ENCODE data around the gene OR11A1. TPM values are rescaled to one million over a fixed set of nuclear protein-coding genes. Genes with fewer than 3 reads are reported as not detected.

OR11A1 gene
- total RNA-seq, 5 donors from 2014 or later (not counting 1 experiment from before 2014, with no cell fraction given) = not detected

DNA sequence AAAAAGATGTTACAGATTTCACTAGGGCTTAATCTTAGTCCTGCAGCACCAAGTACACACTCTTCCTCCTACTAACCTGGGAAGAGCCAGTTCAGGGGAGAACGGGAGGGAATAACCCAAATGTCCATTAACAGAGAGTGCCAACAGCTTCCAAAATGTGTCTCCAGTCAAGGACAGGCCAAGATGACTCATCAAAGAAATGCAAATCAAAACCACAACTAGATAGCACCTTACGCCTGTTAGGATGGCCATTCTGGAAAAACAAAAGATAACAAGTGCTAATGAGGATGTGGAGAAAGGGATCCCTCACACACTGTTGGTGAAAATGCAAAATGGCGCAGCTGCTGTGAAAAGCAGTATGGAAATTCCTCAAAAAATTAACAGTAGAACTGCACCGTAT lies 34.7 kb upstream of the OR11A1 start:
- Mint-ChIP-seq H3K27ac (no peak overlapping the region), H3K4me1 (no peaks in the 10 kb centered on the region), H3K4me3 (no peak overlapping the region), H3K36me3 (no peaks in the 10 kb centered on the region), H3K27me3 (peaks cover 19 to 39% of the 10 kb centered on the region in 2 donors), H3K9me3 (no peaks in the 10 kb centered on the region)
- ATAC-seq (replicated peaks in 1 of 4) (no peak), DNase-seq (no peak)
- H3K9me3 ChIP-seq = no peaks in the 10 kb centered on the region
- POLR2A ChIA-PET = no interaction called here
- 86% methylated on average over 1 of the region's 4 CpGs for WGBS (ENCODE audit: insufficient coverage)
- H3K4me1 ChIP-seq (ENCODE audit: control insufficient read depth in 1 of 2, extremely low read depth in 1 of 2, insufficient read depth in 2 of 2, low read length in 2 of 2) = no peaks in the 10 kb centered on the region
- no peak overlapping the region for H3K4me3 ChIP-seq (ENCODE audit: control insufficient read depth in 1 of 2, extremely low read depth in 1 of 2, low read length in 1 of 2)
- no peaks in the 10 kb centered on the region for H3K36me3 ChIP-seq (ENCODE audit: control insufficient read depth in 2 of 2, extremely low read depth in 1 of 2, insufficient read depth in 1 of 2, low read length in 1 of 2)
- CTCF ChIA-PET = no interaction called here
- no peak overlapping the region for H3K27ac ChIP-seq (ENCODE audit: low read length)
- H3K27me3 ChIP-seq (replicated peaks in 1 of 2; ENCODE audit: control insufficient read depth in 2 of 2, extremely low read depth in 1 of 2, insufficient read depth in 2 of 2, low read length in 1 of 2) = peaks cover 0 to 26% of the 10 kb centered on the region in 2 experiments

DNA sequence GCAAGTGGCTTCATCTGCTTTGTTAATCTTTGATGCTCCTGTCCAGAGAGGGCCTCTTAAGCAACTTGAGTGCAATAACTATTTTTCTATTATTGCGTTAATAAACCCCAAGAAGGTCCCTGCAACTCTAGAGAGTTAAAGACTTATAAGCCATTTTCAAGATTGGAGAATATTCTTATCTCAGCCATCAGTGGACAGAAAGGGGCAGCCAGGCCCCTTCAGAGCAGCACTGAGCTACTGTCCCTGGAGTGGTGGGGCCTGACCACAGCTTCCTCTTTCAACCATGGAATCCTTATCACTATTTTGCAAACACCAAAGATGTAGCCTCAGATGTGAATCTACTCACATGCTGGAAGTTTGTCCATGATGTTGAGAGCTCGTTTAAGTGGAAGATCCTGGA lies 33.7 kb upstream of the OR11A1 start:
- no peak overlapping the region for H3K27ac Mint-ChIP-seq
- H3K27me3 Mint-ChIP-seq = peaks cover 24 to 42% of the 10 kb centered on the region in 2 donors
- H3K36me3 ChIP-seq (ENCODE audit: control insufficient read depth in 2 of 2, extremely low read depth in 1 of 2, insufficient read depth in 1 of 2, low read length in 1 of 2) = no peaks in the 10 kb centered on the region
- no peaks in the 10 kb centered on the region for H3K9me3 ChIP-seq
- H3K4me1 ChIP-seq (ENCODE audit: control insufficient read depth in 1 of 2, extremely low read depth in 1 of 2, insufficient read depth in 2 of 2, low read length in 2 of 2) = no peaks in the 10 kb centered on the region
- ATAC-seq (replicated peaks in 1 of 4) (no peak), DNase-seq (peak in 2 of 35 experiments; percentile 2 to 7)
- no peak overlapping the region for H3K4me3 ChIP-seq (ENCODE audit: control insufficient read depth in 1 of 2, extremely low read depth in 1 of 2, low read length in 1 of 2)
- peaks cover 0 to 26% of the 10 kb centered on the region in 2 experiments for H3K27me3 ChIP-seq (replicated peaks in 1 of 2; ENCODE audit: control insufficient read depth in 2 of 2, extremely low read depth in 1 of 2, insufficient read depth in 2 of 2, low read length in 1 of 2)
- POLR2A ChIA-PET = interaction anchor here in 1 of 2 donors (0.6 kb wide), 1 partner anchor 1492 kb away, joined by 4 read pairs; no protein-coding TSS in a partner anchor
- no peaks in the 10 kb centered on the region for H3K4me1 Mint-ChIP-seq
- no peak overlapping the region for H3K27ac ChIP-seq (ENCODE audit: low read length)
- no CpG with 5 or more reads among the region's 2 CpGs for WGBS (ENCODE audit: insufficient coverage)
- no peak overlapping the region for H3K4me3 Mint-ChIP-seq
- CTCF ChIA-PET = no interaction called here
- no peaks in the 10 kb centered on the region for H3K9me3 Mint-ChIP-seq
- no peaks in the 10 kb centered on the region for H3K36me3 Mint-ChIP-seq

DNA sequence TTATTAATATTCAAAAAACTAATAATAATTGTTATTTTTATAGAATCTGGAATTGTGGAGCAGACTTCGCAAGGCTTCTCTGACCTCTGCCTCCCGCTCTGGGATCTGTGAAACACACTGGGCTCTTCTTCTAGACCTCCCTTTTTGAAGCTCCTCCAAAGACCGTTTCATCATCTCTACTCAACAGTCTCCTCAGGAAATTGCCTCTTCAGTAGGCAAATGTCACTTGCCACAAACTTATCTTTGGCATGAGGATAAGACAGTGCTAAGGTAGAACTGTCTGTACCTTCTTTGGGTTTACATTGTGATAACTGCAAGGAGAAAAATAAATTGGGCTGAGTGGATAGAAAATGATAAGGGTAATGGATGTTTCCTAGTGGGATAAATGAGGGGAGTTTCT lies 33.2 kb upstream of the OR11A1 start:
- peaks cover 0 to 26% of the 10 kb centered on the region in 2 experiments for H3K27me3 ChIP-seq (replicated peaks in 1 of 2; ENCODE audit: control insufficient read depth in 2 of 2, extremely low read depth in 1 of 2, insufficient read depth in 2 of 2, low read length in 1 of 2)
- POLR2A ChIA-PET = no interaction called here
- no peak overlapping the region for H3K27ac ChIP-seq (ENCODE audit: low read length)
- H3K4me1 ChIP-seq (ENCODE audit: control insufficient read depth in 1 of 2, extremely low read depth in 1 of 2, insufficient read depth in 2 of 2, low read length in 2 of 2) = no peaks in the 10 kb centered on the region
- no peaks in the 10 kb centered on the region for H3K36me3 ChIP-seq (ENCODE audit: control insufficient read depth in 2 of 2, extremely low read depth in 1 of 2, insufficient read depth in 1 of 2, low read length in 1 of 2)
- Mint-ChIP-seq H3K27ac (no peak overlapping the region), H3K4me3 (no peak overlapping the region), H3K27me3 (peaks cover 22 to 40% of the 10 kb centered on the region in 2 donors), H3K9me3 (no peaks in the 10 kb centered on the region), H3K4me1 (no peaks in the 10 kb centered on the region), H3K36me3 (no peaks in the 10 kb centered on the region)
- H3K4me3 ChIP-seq (ENCODE audit: control insufficient read depth in 1 of 2, extremely low read depth in 1 of 2, low read length in 1 of 2) = no peak overlapping the region
- WGBS (ENCODE audit: insufficient coverage) = no CpG with 5 or more reads among the region's 3 CpGs
- CTCF ChIA-PET = no interaction called here
- ATAC-seq (replicated peaks in 1 of 4) (no peak), DNase-seq (no peak)
- H3K9me3 ChIP-seq = no peaks in the 10 kb centered on the region

DNA sequence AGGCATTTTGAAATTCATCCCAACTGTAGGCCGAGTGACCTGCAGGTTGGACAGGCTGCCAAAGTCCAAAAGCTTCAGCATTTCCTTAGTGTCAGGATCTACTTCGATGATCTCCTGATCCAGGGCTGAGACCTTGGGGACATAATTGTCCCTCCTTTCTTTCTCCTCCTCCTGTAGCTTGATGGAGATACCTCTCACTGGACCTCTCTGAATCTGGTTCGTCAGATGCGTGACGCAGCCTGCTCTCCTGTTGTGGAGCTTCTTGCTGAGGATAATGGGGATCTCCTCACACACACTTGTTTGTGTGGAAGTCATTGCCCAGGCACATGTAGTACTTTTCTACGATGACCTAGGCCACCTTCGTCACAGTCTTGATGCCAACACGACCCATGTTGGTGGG lies 32.4 kb upstream of the OR11A1 start:
- Histone ChIP-seq H3K36me3 (ENCODE audit: control insufficient read depth in 2 of 2, extremely low read depth in 1 of 2, insufficient read depth in 1 of 2, low read length in 1 of 2) (no peaks in the 10 kb centered on the region), H3K4me1 (ENCODE audit: control insufficient read depth in 1 of 2, extremely low read depth in 1 of 2, insufficient read depth in 2 of 2, low read length in 2 of 2) (no peaks in the 10 kb centered on the region), H3K27ac (ENCODE audit: low read length) (no peak overlapping the region), H3K27me3 (replicated peaks in 1 of 2; ENCODE audit: control insufficient read depth in 2 of 2, extremely low read depth in 1 of 2, insufficient read depth in 2 of 2, low read length in 1 of 2) (peaks cover 0 to 26% of the 10 kb centered on the region in 2 experiments), H3K4me3 (ENCODE audit: control insufficient read depth in 1 of 2, extremely low read depth in 1 of 2, low read length in 1 of 2) (no peak overlapping the region), H3K9me3 (no peaks in the 10 kb centered on the region)
- DNase-seq (no peak), ATAC-seq (replicated peaks in 1 of 4) (no peak)
- peaks cover 18 to 35% of the 10 kb centered on the region in 2 donors for H3K27me3 Mint-ChIP-seq
- WGBS (ENCODE audit: insufficient coverage) = 83% methylated on average over 2 of the region's 8 CpGs
- POLR2A ChIA-PET = no interaction called here
- H3K4me3 Mint-ChIP-seq = no peak overlapping the region
- no peaks in the 10 kb centered on the region for H3K36me3 Mint-ChIP-seq
- H3K9me3 Mint-ChIP-seq = no peaks in the 10 kb centered on the region
- H3K4me1 Mint-ChIP-seq = no peaks in the 10 kb centered on the region
- H3K27ac Mint-ChIP-seq = no peak overlapping the region
- CTCF ChIA-PET = no interaction called here

DNA sequence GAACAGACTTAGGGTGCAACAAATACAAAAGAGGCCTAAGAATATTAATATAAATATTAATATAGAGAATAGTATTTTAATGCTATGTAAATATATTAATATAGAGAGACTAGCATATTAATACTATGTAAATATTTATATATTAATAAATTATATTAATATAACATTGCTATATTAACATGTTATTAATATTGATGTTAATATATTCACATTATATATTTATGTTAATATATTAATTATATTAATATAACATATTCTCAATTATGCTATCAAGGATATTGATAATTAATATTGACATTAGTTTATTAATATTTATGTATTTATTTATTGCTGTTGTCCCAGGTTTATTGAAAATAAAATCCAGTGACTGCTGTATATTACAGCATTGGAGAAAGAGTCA lies 32.0 kb upstream of the OR11A1 start:
- no peaks in the 10 kb centered on the region for H3K36me3 Mint-ChIP-seq
- H3K36me3 ChIP-seq (ENCODE audit: control insufficient read depth in 2 of 2, extremely low read depth in 1 of 2, insufficient read depth in 1 of 2, low read length in 1 of 2) = no peaks in the 10 kb centered on the region
- H3K4me3 ChIP-seq (ENCODE audit: control insufficient read depth in 1 of 2, extremely low read depth in 1 of 2, low read length in 1 of 2) = no peak overlapping the region
- H3K9me3 Mint-ChIP-seq = no peaks in the 10 kb centered on the region
- no peak overlapping the region for H3K27ac Mint-ChIP-seq
- H3K9me3 ChIP-seq = no peaks in the 10 kb centered on the region
- H3K27me3 Mint-ChIP-seq = peaks cover 18 to 35% of the 10 kb centered on the region in 2 donors
- ChIA-PET CTCF (no interaction called here), POLR2A (no interaction called here)
- ATAC-seq (replicated peaks in 1 of 4) (no peak), DNase-seq (no peak)
- H3K27me3 ChIP-seq (replicated peaks in 1 of 2; ENCODE audit: control insufficient read depth in 2 of 2, extremely low read depth in 1 of 2, insufficient read depth in 2 of 2, low read length in 1 of 2) = peaks cover 0 to 26% of the 10 kb centered on the region in 2 experiments
- no peaks in the 10 kb centered on the region for H3K4me1 ChIP-seq (ENCODE audit: control insufficient read depth in 1 of 2, extremely low read depth in 1 of 2, insufficient read depth in 2 of 2, low read length in 2 of 2)
- no peak overlapping the region for H3K4me3 Mint-ChIP-seq
- H3K4me1 Mint-ChIP-seq = no peaks in the 10 kb centered on the region
- no peak overlapping the region for H3K27ac ChIP-seq (ENCODE audit: low read length)

DNA sequence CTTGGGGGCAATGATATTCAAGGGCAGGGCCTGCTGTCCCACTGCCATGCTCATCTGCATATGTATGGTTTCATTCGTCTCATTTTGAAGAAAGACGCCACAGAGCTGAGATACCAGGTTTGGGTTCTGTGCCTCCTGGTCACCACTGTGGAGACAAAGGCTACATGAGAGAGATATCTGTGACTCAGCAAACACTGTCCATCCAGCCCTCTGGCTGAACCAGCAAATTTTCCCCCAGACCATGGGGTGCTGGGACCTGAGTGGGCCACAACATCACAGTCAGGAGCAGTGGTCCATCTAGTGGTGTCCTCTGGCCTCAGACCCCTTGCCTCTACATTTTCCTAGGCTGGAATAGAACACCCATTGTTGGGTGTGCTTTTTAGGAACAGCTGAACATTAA lies 30.8 kb upstream of the OR11A1 start, which contains the start of gene MAS1L:
Gene MAS1L (minus strand): TSS at position 297 of the 400 bp plus-strand sequence. CDS start 54 bp downstream, at position 243.
- CTCF ChIA-PET = no interaction called here
- H3K27me3 Mint-ChIP-seq = peaks cover 18 to 40% of the 10 kb centered on the region in 2 donors
- no peaks in the 10 kb centered on the region for H3K36me3 Mint-ChIP-seq
- H3K27me3 ChIP-seq (replicated peaks in 1 of 2; ENCODE audit: control insufficient read depth in 2 of 2, extremely low read depth in 1 of 2, insufficient read depth in 2 of 2, low read length in 1 of 2) = peaks cover 0 to 26% of the 10 kb centered on the region in 2 experiments
- no peaks in the 10 kb centered on the region for H3K36me3 ChIP-seq (ENCODE audit: control insufficient read depth in 2 of 2, extremely low read depth in 1 of 2, insufficient read depth in 1 of 2, low read length in 1 of 2)
- H3K4me3 ChIP-seq (ENCODE audit: control insufficient read depth in 1 of 2, extremely low read depth in 1 of 2, low read length in 1 of 2) = no peak within 1 kb of the TSS
- no peak for ATAC-seq (replicated peaks in 1 of 4)
- POLR2A ChIA-PET = no interaction called here
- no peak for DNase-seq
- no peak within 1 kb of the TSS for H3K4me3 Mint-ChIP-seq
- H3K27ac Mint-ChIP-seq = no peak within 1 kb of the TSS
- H3K4me1 ChIP-seq (ENCODE audit: control insufficient read depth in 1 of 2, extremely low read depth in 1 of 2, insufficient read depth in 2 of 2, low read length in 2 of 2) = no peaks in the 10 kb centered on the region
- 81% methylated on average over 2 of the region's 2 CpGs for WGBS (ENCODE audit: insufficient coverage)
- no peaks in the 10 kb centered on the region for H3K9me3 ChIP-seq
- peaks cover 0 to under 1% (median 0%) of the 10 kb centered on the region in 3 donors for H3K9me3 Mint-ChIP-seq
- no peaks in the 10 kb centered on the region for H3K4me1 Mint-ChIP-seq
- no peak within 1 kb of the TSS for H3K27ac ChIP-seq (ENCODE audit: low read length)

DNA sequence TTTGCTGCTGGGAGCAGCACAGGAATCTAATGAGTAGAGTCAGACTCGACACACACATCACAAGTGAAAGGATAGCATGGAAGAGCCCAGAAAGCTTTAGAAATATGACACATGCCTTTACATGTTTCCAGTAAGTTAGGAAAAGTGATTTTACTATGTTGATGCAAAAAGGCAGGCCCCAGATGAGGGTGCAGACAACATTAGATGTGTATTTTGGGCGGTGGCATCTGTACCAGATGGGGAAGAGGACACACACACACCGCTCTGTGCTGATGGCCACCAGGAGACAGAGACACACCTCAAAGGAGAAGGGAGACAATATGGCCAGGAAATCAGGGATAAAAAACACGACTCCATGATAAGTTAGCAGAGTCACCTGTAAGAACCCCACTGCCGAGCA lies 30.3 kb upstream of the OR11A1 start:
- no peaks in the 10 kb centered on the region for H3K4me1 Mint-ChIP-seq
- H3K9me3 ChIP-seq = no peaks in the 10 kb centered on the region
- H3K4me3 Mint-ChIP-seq = no peak overlapping the region
- peaks cover 18 to 40% of the 10 kb centered on the region in 2 donors for H3K27me3 Mint-ChIP-seq
- DNase-seq (no peak), ATAC-seq (replicated peaks in 1 of 4) (no peak)
- CTCF ChIA-PET = no interaction called here
- H3K4me1 ChIP-seq (ENCODE audit: control insufficient read depth in 1 of 2, extremely low read depth in 1 of 2, insufficient read depth in 2 of 2, low read length in 2 of 2) = no peaks in the 10 kb centered on the region
- H3K9me3 Mint-ChIP-seq = peaks cover 0 to 5% (median 0%) of the 10 kb centered on the region in 3 donors
- no peak overlapping the region for H3K27ac Mint-ChIP-seq
- no peak overlapping the region for H3K27ac ChIP-seq (ENCODE audit: low read length)
- H3K27me3 ChIP-seq (replicated peaks in 1 of 2; ENCODE audit: control insufficient read depth in 2 of 2, extremely low read depth in 1 of 2, insufficient read depth in 2 of 2, low read length in 1 of 2) = peaks cover 0 to 26% of the 10 kb centered on the region in 2 experiments
- no peaks in the 10 kb centered on the region for H3K36me3 ChIP-seq (ENCODE audit: control insufficient read depth in 2 of 2, extremely low read depth in 1 of 2, insufficient read depth in 1 of 2, low read length in 1 of 2)
- WGBS (ENCODE audit: insufficient coverage) = 71% methylated on average over 5 of the region's 5 CpGs
- no peaks in the 10 kb centered on the region for H3K36me3 Mint-ChIP-seq
- no peak overlapping the region for H3K4me3 ChIP-seq (ENCODE audit: control insufficient read depth in 1 of 2, extremely low read depth in 1 of 2, low read length in 1 of 2)
- POLR2A ChIA-PET = no interaction called here
